GM12874 (cell line): Measurements from ENCODE around the gene PAQR6.

ENCODE experiments used
- CTCF ChIP-seq: IDR thresholded peaks from 2 replicates; pipeline ENCODE4 v1.5.1; 2011; ENCODE audit warnings: low read depth, mild to moderate bottlenecking, control low read depth, low read length, moderate library complexity; ENCODE audit not compliant: insufficient read depth

The PAQR6 gene

GRCh38 chr1:156217871-156218270, 30.0 kb downstream of the PAQR6 start:
- no peak for TF ChIP-seq CTCF

- TF ChIP-seq CTCF = no peak
Observed at GRCh38 chr1:156214024-156214748, 33.7 kb downstream of the PAQR6 start.

GRCh38 chr1:156213644-156213966, 34.3 kb downstream of the PAQR6 start:
- no peak for TF ChIP-seq CTCF

GRCh38 chr1:156212833-156213643, 34.8 kb downstream of the PAQR6 start, which contains the start of gene PMF1:
TSS of gene PMF1 (plus strand) at chr1:156213007. CDS start at chr1:156213016, 9 bp downstream.
- TF ChIP-seq CTCF = no peak

GRCh38 chr1:156212130-156212529, 35.7 kb downstream of the PAQR6 start:
- no peak for TF ChIP-seq CTCF

- no peak for TF ChIP-seq CTCF
Observed at GRCh38 chr1:156211243-156211642, 36.6 kb downstream of the PAQR6 start.

GRCh38 chr1:156204686-156205085, 43.2 kb downstream of the PAQR6 start:
- TF ChIP-seq CTCF = no peak
